Sigmoid colon (tissue), 7 donors: ENCODE measurements around the gene HTRA3. TPM values are rescaled to one million over a fixed set of nuclear protein-coding genes. Genes with fewer than 3 reads are reported as not detected.

ENCODE experiments used
- DNase-seq: peaks from one replicate; pipeline ENCODE4 v3.0.0-alpha.2; 2019
- H3K27ac ChIP-seq, 4 donors: fragments of 200-600 bp; sonication (generic); one replicate each; pipeline ENCODE4 v1.5.1; 2016 to 2019; ENCODE audit warnings: mild to moderate bottlenecking in 1 of 4
- H3K27me3 ChIP-seq, 3 donors: fragments of 200-600 bp; sonication (generic); one replicate each; pipeline ENCODE4 v1.5.1; 2019; ENCODE audit warnings: mild to moderate bottlenecking in 1 of 3
- H3K36me3 ChIP-seq, 4 donors: fragments of 200-600 bp; sonication (generic); one replicate each; pipeline ENCODE4 v1.5.1; 2016 to 2019
- H3K4me1 ChIP-seq, 4 donors: fragments of 200-600 bp; sonication (generic); one replicate each; pipeline ENCODE4 v1.5.1; 2017 to 2019
- H3K4me3 ChIP-seq, 4 donors: fragments of 200-600 bp; sonication (generic); one replicate each; pipeline ENCODE4 v1.5.1; 2017 to 2019; ENCODE audit warnings: mild to moderate bottlenecking in 2 of 4, moderate library complexity in 1 of 4
- H3K9me3 ChIP-seq, 4 donors: fragments of 200-600 bp in 3 of 4; sonication (generic) in 3 of 4; one replicate each; pipeline versions ENCODE4 v1.5.1 to v1.6.1; 2013 to 2019
- CTCF ChIP-seq, 4 experiments: fragments of 450-650 bp in 3 of 4; fragments of 200-600 bp in 1 of 4; IDR thresholded peaks; one replicate each; pipeline ENCODE4 v1.5.1; 2016 to 2019; ENCODE audit warnings: antibody characterized with exemption in 4 of 4, mild to moderate bottlenecking in 3 of 4, moderate library complexity in 2 of 4
- EP300 ChIP-seq, 4 donors: sonication (generic); formaldehyde crosslinking; IDR thresholded peaks; one replicate each; pipeline ENCODE4 v1.6.1; 2017; ENCODE audit warnings: antibody characterized with exemption in 4 of 4
- POLR2A ChIP-seq, 2 donors: fragments of 450-650 bp; IDR thresholded peaks; one replicate each; pipeline ENCODE4 v1.6.1; 2016; ENCODE audit warnings: antibody characterized with exemption in 2 of 2, mild to moderate bottlenecking in 2 of 2, moderate library complexity in 2 of 2
- POLR2AphosphoS5 ChIP-seq, 4 donors: sonication (generic); formaldehyde crosslinking; IDR thresholded peaks; one replicate each; pipeline ENCODE4 v1.6.1; 2017; ENCODE audit warnings: antibody characterized with exemption in 4 of 4
- WGBS, 2 donors: extraction: QIAGEN DNeasy Blood & Tissue Kit; methylation state at CpG; one replicate each; pipeline ENCODE4 v1.1.7; 2013; 5-methylcytosine and 5-hydroxymethylcytosine counted together
- intact Hi-C: fragments of 100-400 bp; cut with DNase I; formaldehyde crosslinking; loops from one replicate; pipeline ENCODE4 v1.15.1; 2023
- polyA plus RNA-seq, 3 donors: library from polyadenylated mRNA; stranded (reverse); fragments of 200-250 nt; gene quantifications; one replicate each; pipeline ENCODE4 v1.2.3, GENCODE V29; 2013
- total RNA-seq, 4 donors: library from RNA; depleted of rRNA; stranded (reverse); fragments of >200 nt; gene quantifications; one replicate each; pipeline ENCODE4 v1.1.0, GENCODE V29; 2016
- donor health status: healthy with polysubstance abuse.
- donor health status: Bipolar disorder and iron deficiency.
- donor health status: healthy.

Gene HTRA3
- total and polyA plus RNA-seq, 7 donors: 1.2 to 49.6 (median 14.5) TPM

DNA sequence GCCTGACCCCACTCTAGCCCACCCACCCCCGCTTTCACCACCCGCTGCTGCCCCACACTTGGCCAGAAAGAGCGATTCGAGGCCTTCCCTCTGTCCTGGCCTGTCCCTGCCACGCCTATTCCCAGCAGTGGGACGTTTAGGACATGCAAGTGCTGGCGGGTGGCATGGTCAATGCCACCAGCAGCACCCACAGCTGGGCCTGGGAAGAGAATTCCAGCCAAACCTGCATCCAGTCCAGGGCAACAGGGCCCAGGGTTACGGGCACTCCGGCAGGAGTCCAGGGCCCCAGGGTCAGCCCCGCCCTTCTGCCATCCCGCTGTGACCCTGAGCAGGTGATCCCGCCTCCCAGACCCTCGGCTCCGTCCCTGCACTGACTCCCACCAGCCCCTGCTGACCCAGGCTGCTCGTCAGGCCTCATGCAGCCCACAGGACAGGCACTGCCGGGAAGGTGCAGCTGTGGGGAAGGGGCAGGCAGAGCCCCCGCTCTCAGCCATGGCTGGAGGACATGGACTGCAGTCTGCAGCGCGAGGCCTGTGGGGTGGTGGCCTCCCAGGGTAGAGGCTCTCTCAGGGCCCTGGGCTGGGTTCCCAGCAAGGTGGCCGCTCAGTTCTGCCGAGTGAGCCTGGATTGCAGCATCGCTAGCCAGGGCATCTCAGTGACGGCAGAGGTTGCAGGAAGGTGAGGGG, 6.8 kb upstream of the HTRA3 start:
- TF ChIP-seq POLR2A (IDR thresholded peaks at IDR 0.05) (no peak), CTCF (IDR thresholded peaks at IDR 0.05) (no peak), EP300 (IDR thresholded peaks at IDR 0.05) (no peak), POLR2AphosphoS5 (IDR thresholded peaks at IDR 0.05) (no peak)
- no peak for DNase-seq
- Histone ChIP-seq H3K4me1 (peaks cover 0 to 28% (median 18%) of the 10 kb centered on the region in 4 donors), H3K9me3 (no peaks in the 10 kb centered on the region), H3K4me3 (no peak overlapping the region), H3K27me3 (no peaks in the 10 kb centered on the region), H3K36me3 (no peaks in the 10 kb centered on the region), H3K27ac (no peak overlapping the region)
- intact Hi-C loops: no loop called here
- 63 to 84% methylated on average over 23 of the region's 23 CpGs for WGBS, 2 donors

- intact Hi-C loops: no loop called here
- TF ChIP-seq POLR2AphosphoS5 (IDR thresholded peaks at IDR 0.05) (no peak), POLR2A (IDR thresholded peaks at IDR 0.05) (no peak), EP300 (IDR thresholded peaks at IDR 0.05) (no peak), CTCF (IDR thresholded peaks at IDR 0.05) (no peak)
- DNase-seq: no peak
- Histone ChIP-seq H3K27me3 (no peaks in the 10 kb centered on the region), H3K27ac (no peak overlapping the region), H3K36me3 (no peaks in the 10 kb centered on the region), H3K4me1 (peaks cover 0 to 30% (median 19%) of the 10 kb centered on the region in 4 donors), H3K4me3 (no peak overlapping the region), H3K9me3 (no peaks in the 10 kb centered on the region)
- WGBS, 2 donors: 66 to 85% methylated on average over 10 of the region's 10 CpGs
Measured at GRCh38 chr4:8263397-8263796, 6.2 kb upstream of the HTRA3 start.

GRCh38 chr4:8264106-8264505, 5.4 kb upstream of the HTRA3 start:
- H3K36me3 ChIP-seq: no peaks in the 10 kb centered on the region
- H3K27me3 ChIP-seq: no peaks in the 10 kb centered on the region
- H3K4me3 ChIP-seq: no peak overlapping the region
- H3K9me3 ChIP-seq: no peaks in the 10 kb centered on the region
- peaks cover 0 to 34% (median 25%) of the 10 kb centered on the region in 4 donors for H3K4me1 ChIP-seq
- intact Hi-C loops: no loop called here
- WGBS, 2 donors: 76 to 87% methylated on average over 14 of the region's 14 CpGs
- H3K27ac ChIP-seq: no peak overlapping the region
- no peak for DNase-seq
- TF ChIP-seq CTCF (IDR thresholded peaks at IDR 0.05) (no peak), POLR2A (IDR thresholded peaks at IDR 0.05) (no peak), EP300 (IDR thresholded peaks at IDR 0.05) (no peak), POLR2AphosphoS5 (IDR thresholded peaks at IDR 0.05) (no peak)

- intact Hi-C loops: no loop called here
- TF ChIP-seq POLR2AphosphoS5 (IDR thresholded peaks at IDR 0.05): no peak
- no peak for TF ChIP-seq EP300 (IDR thresholded peaks at IDR 0.05)
- no peak for TF ChIP-seq CTCF (IDR thresholded peaks at IDR 0.05)
- no peak for TF ChIP-seq POLR2A (IDR thresholded peaks at IDR 0.05)
- DNase-seq: no peak
- no peak overlapping the region for H3K4me3 ChIP-seq
- no peak overlapping the region for H3K27ac ChIP-seq
- no peaks in the 10 kb centered on the region for H3K27me3 ChIP-seq
- H3K4me1 ChIP-seq: peaks cover 0 to 41% (median 35%) of the 10 kb centered on the region in 4 donors
- H3K36me3 ChIP-seq: no peaks in the 10 kb centered on the region
- H3K9me3 ChIP-seq: no peaks in the 10 kb centered on the region
- WGBS, 2 donors: 55 to 80% methylated on average over 20 of the region's 20 CpGs
Measured at GRCh38 chr4:8265171-8265929, 4.2 kb upstream of the HTRA3 start.
